Suppressor macrophage (primary cell): ENCODE data around the gene CAND2.
A peak's percentile ranks its signal among the peaks of the same experiment; 100 is the strongest.
"Not testable (repeated sequence)": the region's sequence is repeated elsewhere in the genome, so short reads cannot be mapped to it uniquely, and the experiment has no call there.

Experiments
- DNase-seq, 4 experiments: peaks; one replicate each; pipeline ENCODE4 v3.0.0-alpha.2; 2020 to 2022

CAND2 gene

DNA sequence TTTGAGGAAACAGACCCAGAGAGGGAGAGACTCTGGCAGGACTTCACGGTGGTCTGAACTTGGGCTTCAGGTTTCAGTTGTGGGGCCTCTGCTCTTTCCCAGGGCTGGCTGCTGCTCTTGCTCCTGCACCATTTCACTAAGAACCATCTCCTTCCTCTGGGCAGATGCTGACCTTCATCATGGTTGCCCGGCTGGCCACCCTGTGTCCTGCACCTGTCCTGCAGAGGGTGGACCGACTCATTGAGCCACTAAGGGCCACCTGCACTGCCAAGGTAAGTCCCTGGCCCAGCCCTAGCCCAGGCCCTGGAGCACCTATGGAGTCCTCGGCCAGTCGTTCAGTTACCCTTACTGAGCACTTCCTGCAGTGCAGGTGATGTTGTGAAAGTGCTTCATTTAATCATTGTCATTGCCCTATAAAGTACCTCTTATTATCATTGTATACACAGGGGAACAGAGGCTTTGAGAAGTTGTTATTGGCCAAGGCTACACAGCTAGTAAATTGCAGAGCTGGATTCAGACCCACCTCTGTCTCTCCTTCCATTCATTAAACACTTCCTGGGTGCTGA lies 34.9 kb downstream of the CAND2 start:
- DNase-seq = no peak

GRCh38 chr3:12832350-12833221 lies 36.1 kb downstream of the CAND2 start:
- no peak for DNase-seq

DNA sequence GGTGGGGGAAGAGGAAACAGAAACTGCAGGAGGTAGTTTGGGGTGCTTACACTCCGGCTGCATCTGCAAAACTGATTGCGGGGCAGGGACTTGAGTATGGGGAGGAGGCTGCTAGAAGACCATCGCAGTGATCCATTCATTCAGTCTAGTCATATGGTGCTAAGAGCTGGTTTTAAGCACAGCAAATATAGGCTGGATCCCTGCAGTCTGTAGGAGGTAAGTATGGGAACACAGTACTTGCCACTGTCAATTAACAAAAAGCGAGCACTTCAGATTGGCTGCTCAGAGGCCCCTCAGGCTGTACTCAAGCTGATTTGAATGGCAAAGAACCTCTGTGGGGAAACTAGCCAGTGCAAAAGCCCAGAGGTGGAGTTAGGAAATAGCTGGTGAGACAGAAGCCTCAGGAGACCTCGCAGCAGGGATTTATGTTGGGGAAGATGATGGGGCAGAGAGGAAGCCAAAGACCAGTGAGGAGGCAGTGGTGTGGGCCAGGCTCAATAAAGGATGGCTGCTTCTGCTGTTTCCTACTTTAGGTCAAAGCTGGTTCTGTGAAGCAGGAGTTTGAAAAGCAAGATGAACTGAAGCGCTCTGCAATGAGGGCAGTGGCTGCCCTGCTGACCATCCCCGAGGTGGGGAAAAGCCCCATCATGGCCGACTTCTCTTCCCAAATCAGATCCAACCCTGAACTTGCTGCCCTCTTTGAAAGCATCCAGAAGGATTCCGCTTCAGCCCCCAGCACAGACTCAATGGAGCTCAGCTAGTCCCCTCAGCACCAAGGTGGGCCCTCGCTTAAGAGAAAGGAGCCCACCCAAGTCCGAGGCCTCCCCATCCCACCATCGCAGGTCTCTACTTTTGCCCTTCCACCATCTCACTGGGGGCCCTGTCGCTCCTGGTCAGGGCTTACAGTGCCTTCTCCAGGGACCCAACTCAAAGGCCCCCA lies 37.0 kb downstream of the CAND2 start:
- DNase-seq = no peak

DNA sequence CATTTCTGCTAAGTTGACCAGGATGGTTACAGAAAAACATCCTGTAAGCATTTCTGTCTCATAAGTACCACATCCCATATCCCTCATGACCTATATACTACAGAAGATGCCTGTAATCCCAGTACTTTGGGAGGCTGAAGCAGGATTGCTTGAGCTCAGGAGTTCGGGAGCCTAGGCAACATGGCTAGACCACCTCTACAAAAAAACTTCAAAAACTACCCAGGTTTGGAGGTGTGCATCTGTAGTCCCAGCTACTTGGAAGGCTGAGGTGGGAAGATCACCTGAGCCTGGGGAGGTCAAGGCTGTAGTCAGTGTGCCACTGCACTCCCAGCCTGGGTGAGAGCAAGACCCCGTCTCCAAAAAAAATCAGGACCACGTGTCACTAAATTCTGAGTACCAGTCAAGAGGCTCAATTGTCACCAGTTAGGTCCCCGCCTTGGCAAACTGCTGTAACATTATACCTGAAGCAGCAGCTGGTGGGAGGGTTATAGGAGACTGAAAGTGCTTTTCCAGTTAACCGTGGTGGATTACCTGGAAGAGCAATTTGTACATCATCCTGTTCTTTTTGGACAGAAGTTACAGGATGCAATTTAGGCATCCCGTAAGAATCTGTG lies 38.7 kb downstream of the CAND2 start:
- no peak for DNase-seq

GRCh38 chr3:12837295-12837986 lies 41.0 kb downstream of the CAND2 start:
- DNase-seq = no peak

GRCh38 chr3:12838179-12838965 lies 41.9 kb downstream of the CAND2 start:
- DNase-seq = no peak

DNA sequence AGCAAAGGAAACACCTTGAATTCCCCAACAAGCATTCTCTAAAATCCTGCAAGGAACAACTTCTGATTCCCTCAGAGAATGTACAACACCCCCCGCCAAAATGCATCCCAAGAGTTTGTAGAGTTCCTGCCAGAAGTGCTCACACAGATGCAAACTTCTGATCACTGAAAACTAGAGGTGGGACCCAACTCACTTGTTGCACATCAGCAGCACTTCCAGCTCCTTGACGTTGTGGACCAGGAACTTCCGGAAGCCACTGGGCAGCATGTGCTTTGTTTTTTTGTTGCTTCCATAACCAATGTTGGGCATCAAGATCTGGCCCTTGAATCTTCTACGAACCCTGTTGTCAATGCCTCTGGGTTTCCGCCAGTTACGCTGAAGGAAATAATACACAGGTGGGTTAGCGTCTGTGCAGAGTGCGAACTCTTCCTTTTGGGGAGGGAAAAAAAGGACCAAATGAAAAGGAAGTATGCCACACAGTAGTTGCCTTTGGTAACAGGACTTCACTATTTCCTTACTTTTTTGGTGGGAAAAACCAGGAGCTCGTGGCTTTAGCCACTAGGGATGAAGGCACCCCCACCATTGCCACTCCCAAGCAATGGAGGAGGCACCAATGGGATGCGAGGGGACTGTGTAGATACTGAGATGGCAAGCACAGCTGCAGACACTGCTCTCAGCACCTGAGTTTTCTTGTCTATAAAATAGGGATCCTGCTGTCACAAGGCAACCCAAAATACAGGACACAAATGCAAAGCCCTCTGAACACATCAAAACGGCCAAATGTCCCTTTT lies 42.9 kb downstream of the CAND2 start:
- no peak for DNase-seq

DNA sequence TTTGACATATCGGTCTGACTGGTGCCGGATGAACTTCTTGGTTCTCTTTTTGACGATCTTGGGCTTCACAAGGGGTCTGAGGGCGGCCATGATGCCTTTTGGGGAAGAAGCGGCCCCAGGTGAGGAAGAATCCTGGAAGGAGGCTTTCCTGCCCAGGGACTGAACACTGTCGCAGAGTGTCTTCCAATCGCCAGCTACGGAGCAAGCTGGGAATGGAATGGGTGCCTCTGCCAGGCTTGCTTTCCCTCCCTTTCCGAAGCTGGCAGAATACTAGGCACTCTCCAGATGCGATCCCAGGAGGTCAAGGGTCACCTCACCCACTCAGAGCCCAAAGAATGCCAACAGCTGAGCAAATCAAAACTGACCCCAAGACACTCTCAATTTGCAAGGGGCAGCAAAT lies 43.7 kb downstream of the CAND2 start:
- not testable (repeated sequence) for DNase-seq

DNA sequence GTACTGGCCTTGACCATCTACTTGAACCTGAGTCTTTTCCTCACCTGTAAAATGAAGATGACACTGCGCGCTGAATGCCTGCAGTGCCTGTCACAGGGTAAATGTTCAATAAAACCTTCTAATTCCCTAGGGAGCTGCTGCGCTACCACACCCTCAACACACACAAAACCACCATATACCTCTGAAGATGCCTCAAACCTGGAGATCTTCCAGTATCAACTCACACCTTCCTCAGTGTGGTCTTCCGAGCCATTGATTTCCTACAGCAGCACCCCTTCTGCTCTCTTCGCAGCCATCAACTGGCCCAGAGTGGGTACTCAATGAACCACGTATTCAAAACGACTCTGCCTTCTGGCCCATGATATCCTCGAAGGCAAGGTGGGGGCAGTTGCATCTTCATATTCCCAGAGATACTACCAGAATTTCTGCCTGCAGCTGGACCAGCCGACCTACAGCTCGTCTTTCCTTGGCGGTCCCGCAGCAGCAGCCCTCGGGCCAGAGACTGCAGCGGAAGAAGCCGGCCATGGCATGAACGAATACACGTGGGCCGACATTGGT lies 44.2 kb downstream of the CAND2 start:
- peak in 3 of 4 experiments; percentile 47 to 68 (median 55) for DNase-seq

GRCh38 chr3:12841149-12841969 lies 44.9 kb downstream of the CAND2 start, which contains the start of gene RPL32:
RPL32 (minus strand) TSS chr3:12841565; CDS start chr3:12840237, 1,328 bp downstream.
- peak; percentile 95 to 98 (median 96) for DNase-seq

DNA sequence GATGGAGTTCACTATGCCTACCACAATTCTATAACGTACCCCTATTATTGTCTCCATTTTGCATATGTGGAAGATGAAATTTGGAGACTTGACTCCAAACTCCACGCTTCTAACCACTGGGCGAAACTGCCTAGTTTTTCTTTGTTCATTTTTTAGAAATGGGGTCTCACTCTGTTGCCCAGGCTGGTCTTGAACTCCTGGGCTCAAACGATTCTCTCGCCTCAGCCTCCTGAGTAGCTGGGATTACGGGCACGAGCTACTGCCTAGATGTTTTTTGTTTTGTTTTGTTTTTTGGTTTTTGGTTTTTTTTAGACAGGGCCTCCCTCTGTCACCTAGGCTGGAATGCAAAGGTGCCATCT lies 45.5 kb downstream of the CAND2 start:
- no peak for DNase-seq

DNA sequence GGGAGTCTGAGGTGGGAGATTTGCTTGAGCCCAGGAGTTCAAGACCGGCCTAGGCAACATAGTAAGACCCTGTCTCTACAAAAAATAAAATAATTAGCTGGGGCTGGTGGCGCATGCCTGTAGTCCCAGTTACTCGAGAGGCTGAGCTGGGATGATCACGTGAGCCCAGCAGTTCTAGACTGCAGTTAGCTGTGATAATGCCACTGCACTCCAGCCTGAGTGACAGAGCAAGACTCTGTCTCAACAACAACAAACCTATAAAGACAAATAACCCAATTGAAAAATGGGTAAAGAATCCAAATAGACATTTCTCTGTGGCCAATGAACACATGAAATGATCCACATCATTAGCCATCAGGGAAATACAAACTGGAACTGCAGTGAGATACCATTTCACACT lies 46.0 kb downstream of the CAND2 start:
- DNase-seq = no peak

DNA sequence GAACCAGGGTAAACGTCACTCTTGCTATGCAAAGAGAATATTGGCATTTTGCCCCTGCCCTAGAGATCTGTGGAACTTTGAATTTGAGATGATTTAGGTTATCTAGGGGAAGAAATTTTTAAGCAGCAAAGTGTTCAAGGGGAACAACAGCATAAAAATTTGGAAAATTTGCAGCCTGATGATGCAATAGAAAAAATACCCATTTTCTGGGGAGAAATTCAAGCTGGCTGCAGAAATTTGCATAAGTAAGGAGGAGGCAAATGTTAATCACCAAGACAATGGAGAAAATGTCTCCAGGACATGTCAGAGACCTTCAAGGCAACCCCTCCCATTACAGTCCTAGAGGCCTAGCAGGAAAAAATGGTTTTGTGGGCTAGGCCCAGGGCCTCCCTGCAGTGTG lies 49.3 kb downstream of the CAND2 start:
- DNase-seq = no peak

- DNase-seq = no peak
Observed at GRCh38 chr3:12852201-12852600, 55.7 kb downstream of the CAND2 start.

GRCh38 chr3:12853847-12854246 lies 57.4 kb downstream of the CAND2 start:
- peak in 3 of 4 experiments; percentile 32 to 52 (median 48) for DNase-seq

DNA sequence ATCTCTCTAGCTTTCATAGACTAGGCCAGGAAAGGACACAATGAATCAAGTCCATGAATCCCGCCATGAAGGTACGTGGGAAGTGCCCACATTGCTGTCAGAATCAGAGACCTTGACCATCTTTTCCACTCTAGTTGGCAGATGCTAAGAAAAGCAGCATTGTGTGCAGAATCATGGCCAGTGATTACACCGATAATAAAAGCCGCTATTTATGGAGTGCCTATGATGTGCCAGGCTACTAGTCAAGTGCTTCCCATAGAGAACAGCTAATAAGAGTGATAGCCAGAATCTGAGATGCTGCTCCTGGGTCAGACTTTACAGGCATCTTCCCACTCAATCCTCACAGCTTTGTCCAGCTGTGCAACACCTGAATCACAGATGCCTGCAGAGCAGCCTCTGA lies 58.1 kb downstream of the CAND2 start:
- no peak for DNase-seq

DNA sequence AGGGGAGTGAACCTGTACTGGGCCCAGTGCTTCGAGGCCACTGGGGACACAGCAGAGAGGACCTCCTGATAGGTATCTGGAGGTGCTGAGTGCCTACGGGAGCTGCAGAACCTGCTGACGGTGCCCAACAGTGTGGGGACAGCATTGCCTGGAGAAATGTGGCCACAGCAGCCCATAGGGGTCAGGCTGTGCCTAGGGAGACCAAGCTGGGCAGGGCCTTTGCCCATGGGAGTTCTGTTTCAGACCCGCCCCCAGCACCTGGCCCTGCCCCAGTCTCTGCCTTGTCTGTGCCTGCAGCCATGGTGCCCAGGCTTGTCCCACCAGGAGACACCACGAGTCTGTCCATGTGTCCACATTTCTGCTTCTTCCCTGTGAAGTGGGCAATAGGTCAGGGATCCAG lies 60.1 kb downstream of the CAND2 start:
- DNase-seq = no peak

DNA sequence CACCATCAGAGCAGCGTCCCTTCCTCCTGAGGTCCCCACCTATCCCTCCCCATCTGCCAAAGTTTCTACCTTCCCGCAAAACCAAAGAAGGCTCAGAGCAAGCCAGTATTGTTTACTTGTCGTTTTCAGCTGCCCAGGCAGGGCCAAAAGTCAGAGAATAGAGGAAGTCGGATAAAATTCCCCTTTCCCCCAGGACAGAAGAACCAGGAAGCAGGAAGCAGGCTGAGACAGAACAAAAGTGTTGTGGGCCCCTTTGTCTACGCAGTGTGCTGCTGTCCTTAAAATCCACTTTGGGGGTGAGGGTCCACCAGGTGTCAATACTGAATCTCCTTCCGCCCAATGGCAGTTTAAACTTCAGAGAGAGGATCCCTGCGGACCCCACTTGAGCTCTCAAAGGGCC lies 63.4 kb downstream of the CAND2 start:
- DNase-seq = peak in 3 of 4 experiments; percentile 43 to 46 (median 46)

DNA sequence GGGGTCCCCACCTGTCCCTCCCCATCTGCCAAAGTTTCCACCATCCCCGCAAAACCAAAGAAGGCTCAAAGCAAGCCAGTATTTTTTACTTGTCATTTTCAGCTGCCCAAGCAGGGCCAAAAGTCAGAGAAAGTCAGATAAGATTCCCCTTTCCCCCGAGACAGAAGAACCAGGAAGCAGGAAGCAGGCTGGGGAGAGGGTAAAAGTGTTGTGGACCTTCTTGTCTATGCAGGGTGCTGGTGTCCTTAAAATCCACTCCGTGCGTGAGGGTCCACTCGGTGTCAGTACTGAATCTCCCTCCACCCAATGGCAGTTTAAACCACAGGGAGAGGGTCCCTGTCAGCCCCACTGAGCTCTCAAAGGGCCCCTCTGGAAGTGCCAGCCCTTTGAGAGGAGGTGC lies 65.1 kb downstream of the CAND2 start:
- DNase-seq = no peak
